GM12878 (cell line): Measurements from ENCODE around the gene REV3L.
A peak's percentile ranks its signal among the peaks of the same experiment; 100 is the strongest.

ENCODE experiments used
- ATF2 ChIP-seq: IDR thresholded peaks from 2 replicates; pipeline ENCODE4 v1.6.1; 2012; ENCODE audit warnings: low read length, inconsistent platforms
- EGR1 ChIP-seq, 2 experiments: IDR thresholded peaks; 1 replicate in 1 of 2; 2 replicates in 1 of 2; pipeline ENCODE4 v1.6.1; 2011 to 2012; ENCODE audit warnings: low read depth in 2 of 2, low read length in 2 of 2, borderline replicate concordance in 1 of 2, mild to moderate bottlenecking in 1 of 2, moderate library complexity in 1 of 2
- FOXK2 ChIP-seq: fragments of 450-650 bp; IDR thresholded peaks from 2 replicates; pipeline ENCODE4 v1.6.1; 2017; ENCODE audit warnings: mild to moderate bottlenecking, moderate library complexity
- IKZF1 ChIP-seq: fragments of 450-650 bp; conservative IDR thresholded peaks from 2 replicates; pipeline ENCODE4 v1.6.1; 2017; ENCODE audit warnings: antibody characterized with exemption, mild to moderate bottlenecking
- JUND ChIP-seq: IDR thresholded peaks from 2 replicates; pipeline ENCODE4 v1.6.1; 2012; ENCODE audit warnings: low read depth, mild to moderate bottlenecking, low read length, improper control_type of control experiment, moderate library complexity
- MXI1 ChIP-seq: fragments of 150-350 bp; IDR thresholded peaks from 2 replicates; pipeline ENCODE4 v1.6.1; 2011; ENCODE audit warnings: low read depth, mild to moderate bottlenecking, inconsistent platforms, low read length, improper control_type of control experiment
- NFYB ChIP-seq: IDR thresholded peaks from 2 replicates; pipeline ENCODE4 v1.6.1; 2011; ENCODE audit warnings: low read depth, mild to moderate bottlenecking, low read length, improper control_type of control experiment, moderate library complexity; ENCODE audit not compliant: insufficient read depth
- NR2C1 ChIP-seq: fragments of 450-650 bp; IDR thresholded peaks from 2 replicates; pipeline ENCODE4 v1.6.1; 2017; ENCODE audit warnings: antibody characterized with exemption, mild to moderate bottlenecking, moderate library complexity

DNA sequence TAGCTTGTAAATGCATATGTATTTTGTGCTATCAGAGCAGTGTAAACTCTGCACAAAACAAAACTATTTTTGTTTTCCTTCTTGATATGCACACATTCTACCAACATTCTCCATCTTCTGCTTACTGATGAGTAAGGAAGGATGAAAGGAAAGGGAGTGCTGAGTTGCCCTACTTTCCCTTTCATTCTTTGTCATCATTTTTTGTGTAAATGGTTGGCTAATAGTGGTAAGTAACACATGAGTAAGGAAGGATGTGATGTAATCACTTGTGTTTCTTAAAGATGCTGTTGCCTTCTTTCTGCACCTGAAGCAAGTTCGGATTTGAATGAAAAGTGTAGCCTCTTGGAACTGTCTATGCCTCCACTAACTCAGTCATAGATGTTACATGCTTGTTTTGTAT is 4.6 kb upstream of the REV3L start:
- peak; percentile 61 for TF ChIP-seq IKZF1
- TF ChIP-seq MXI1: no peak
- no peak for TF ChIP-seq NFYB
- peak; percentile 97 for TF ChIP-seq ATF2
- TF ChIP-seq FOXK2: no peak
- TF ChIP-seq JUND: peak; percentile 89
- TF ChIP-seq EGR1 (IDR thresholded peaks at IDR 0.05; ENCODE audit: borderline replicate concordance in 1 of 2, low read depth in 2 of 2, low read length in 2 of 2): no peak
- TF ChIP-seq NR2C1: no peak
